Naive B cell (primary cell): Measurements from ENCODE around the gene FAM98A. TPM values are rescaled to one million over a fixed set of nuclear protein-coding genes. Genes with fewer than 3 reads are reported as not detected.

Experiments
- ATAC-seq, 2 donors: fragments of 150-1000 bp; cut with Tn5 transposase; 2 replicates each; pipeline ENCODE4 v1.10.0; 2021; ENCODE audit warnings: low read depth in 2 of 2, mild to moderate bottlenecking in 2 of 2, moderate library complexity in 2 of 2
- DNase-seq: peaks from one replicate; pipeline ENCODE4 v3.0.0; 2022
- H3K27ac Mint-ChIP-seq, 6 donors: one replicate each; pipeline ENCODE4 v1.8.0; 2020 to 2022; ENCODE audit warnings: mild to moderate bottlenecking in 6 of 6, mixed read lengths in 6 of 6, moderate library complexity in 5 of 6, inconsistent platforms in 2 of 6
- H3K27me3 Mint-ChIP-seq, 3 donors: one replicate each; pipeline ENCODE4 v1.8.0; 2021 to 2022; ENCODE audit warnings: mixed read lengths in 3 of 3, mild to moderate bottlenecking in 1 of 3
- H3K36me3 Mint-ChIP-seq, 2 donors: one replicate each; pipeline ENCODE4 v1.8.0; 2020 to 2022; ENCODE audit warnings: mixed read lengths in 2 of 2, inconsistent platforms in 1 of 2, mild to moderate bottlenecking in 1 of 2
- H3K4me1 Mint-ChIP-seq, 3 donors: one replicate each; pipeline ENCODE4 v1.8.0; 2020 to 2022; ENCODE audit warnings: mixed read lengths in 3 of 3, inconsistent platforms in 1 of 3, mild to moderate bottlenecking in 1 of 3, moderate library complexity in 1 of 3
- H3K4me3 Mint-ChIP-seq, 8 donors: one replicate each; pipeline ENCODE4 v1.8.0; 2020 to 2022; ENCODE audit warnings: mild to moderate bottlenecking in 8 of 8, mixed read lengths in 8 of 8, moderate library complexity in 8 of 8, inconsistent platforms in 2 of 8
- H3K9me3 Mint-ChIP-seq, 7 donors: one replicate each; pipeline ENCODE4 v1.8.0; 2020 to 2022; ENCODE audit warnings: mixed read lengths in 7 of 7, mild to moderate bottlenecking in 5 of 7, inconsistent platforms in 2 of 7, moderate library complexity in 1 of 7
- polyA plus RNA-seq, 6 donors: library from polyadenylated mRNA; unstranded; fragments of 300-500 nt; fragmentation: Illumina TruSeq; gene quantifications; one replicate each; pipeline ENCODE4 v1.2.3, GENCODE V29; 2021; ENCODE audit warnings: low read depth in 6 of 6

FAM98A gene
- 10 to 100 TPM in 5 of 6 donors, 1 to 10 TPM in 1; 8.4 to 33.2 (median 21.2) TPM for polyA plus RNA-seq

GRCh38 chr2:33599175-33599942 is at the start of gene FAM98A:
Gene FAM98A (minus strand): TSS chr2:33599299. CDS start chr2:33599221, 78 bp downstream.
- Mint-ChIP-seq H3K4me1 (peaks cover 13 to 49% (median 24%) of the 10 kb centered on the region in 3 donors), H3K36me3 (peaks cover 0 to 9% of the 10 kb centered on the region in 2 donors), H3K27ac (peak within 1 kb of the TSS; percentile 87 to 98 (median 96)), H3K9me3 (no peaks in the 10 kb centered on the region), H3K27me3 (no peaks in the 10 kb centered on the region), H3K4me3 (peak within 1 kb of the TSS; percentile 90 to 99 (median 98))
- ATAC-seq: peak; percentile 87 to 89
- peak; percentile 98 for DNase-seq

DNA sequence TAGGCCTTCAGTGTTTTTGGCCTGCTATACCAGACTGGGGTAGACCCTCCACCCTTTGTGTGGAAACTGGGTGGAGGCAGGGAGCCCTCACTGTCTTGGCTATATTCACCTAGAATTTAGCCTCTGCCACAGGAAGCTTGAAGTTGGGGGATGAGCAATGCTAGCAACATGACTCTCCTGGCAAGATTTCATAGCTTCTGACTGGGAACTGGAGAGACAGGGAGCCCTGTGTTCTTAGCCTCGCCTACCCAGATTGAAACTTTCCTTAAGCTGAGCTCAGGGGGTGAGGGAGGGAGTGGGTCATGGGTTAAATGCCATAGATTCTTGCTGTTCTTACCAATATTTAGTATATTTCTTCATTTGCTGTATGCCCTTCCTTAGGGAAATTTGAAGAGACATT is 46.8 kb upstream of the FAM98A start:
- ATAC-seq (no peak), DNase-seq (no peak)
- peaks cover 6 to 8% of the 10 kb centered on the region in 2 donors for H3K36me3 Mint-ChIP-seq
- H3K27ac Mint-ChIP-seq: no peak overlapping the region
- H3K4me3 Mint-ChIP-seq: no peak overlapping the region
- H3K27me3 Mint-ChIP-seq: peaks cover 0 to 31% (median 14%) of the 10 kb centered on the region in 3 donors
- no peaks in the 10 kb centered on the region for H3K4me1 Mint-ChIP-seq
- peaks cover 3 to 20% (median 14%) of the 10 kb centered on the region in 7 donors for H3K9me3 Mint-ChIP-seq

GRCh38 chr2:33644215-33644614 is 45.1 kb upstream of the FAM98A start:
- peaks cover 0 to 23% (median 10%) of the 10 kb centered on the region in 3 donors for H3K27me3 Mint-ChIP-seq
- H3K9me3 Mint-ChIP-seq: peaks cover 3 to 21% (median 14%) of the 10 kb centered on the region in 7 donors
- ATAC-seq (no peak), DNase-seq (no peak)
- H3K27ac Mint-ChIP-seq: no peak overlapping the region
- H3K4me3 Mint-ChIP-seq: no peak overlapping the region
- peaks cover 6 to 8% of the 10 kb centered on the region in 2 donors for H3K36me3 Mint-ChIP-seq
- H3K4me1 Mint-ChIP-seq: no peaks in the 10 kb centered on the region

DNA sequence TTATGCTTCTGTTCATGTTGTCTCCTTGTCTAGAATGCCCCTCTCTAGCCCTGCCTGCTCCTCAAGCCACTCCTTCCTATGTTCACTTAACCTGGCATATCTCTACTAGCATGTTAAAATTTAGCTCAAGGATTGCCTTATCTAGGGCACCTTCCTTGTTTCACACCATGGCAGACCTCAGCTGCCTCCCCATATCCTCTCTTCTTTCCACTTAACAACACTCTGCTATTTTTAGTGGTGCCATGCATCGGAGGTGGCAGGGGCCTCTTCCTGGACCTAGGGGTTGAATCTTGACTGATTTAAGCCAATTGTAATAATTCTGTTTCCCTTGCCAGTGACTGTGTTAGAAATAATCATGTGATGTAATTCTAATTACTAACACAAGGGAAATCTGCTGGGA is 36.9 kb upstream of the FAM98A start:
- Mint-ChIP-seq H3K9me3 (peaks cover 0 to 2% (median 0%) of the 10 kb centered on the region in 7 donors), H3K36me3 (no peaks in the 10 kb centered on the region), H3K4me1 (no peaks in the 10 kb centered on the region), H3K4me3 (no peak overlapping the region), H3K27me3 (peaks cover 0 to 7% (median 4%) of the 10 kb centered on the region in 3 donors), H3K27ac (no peak overlapping the region)
- ATAC-seq (no peak), DNase-seq (no peak)

DNA sequence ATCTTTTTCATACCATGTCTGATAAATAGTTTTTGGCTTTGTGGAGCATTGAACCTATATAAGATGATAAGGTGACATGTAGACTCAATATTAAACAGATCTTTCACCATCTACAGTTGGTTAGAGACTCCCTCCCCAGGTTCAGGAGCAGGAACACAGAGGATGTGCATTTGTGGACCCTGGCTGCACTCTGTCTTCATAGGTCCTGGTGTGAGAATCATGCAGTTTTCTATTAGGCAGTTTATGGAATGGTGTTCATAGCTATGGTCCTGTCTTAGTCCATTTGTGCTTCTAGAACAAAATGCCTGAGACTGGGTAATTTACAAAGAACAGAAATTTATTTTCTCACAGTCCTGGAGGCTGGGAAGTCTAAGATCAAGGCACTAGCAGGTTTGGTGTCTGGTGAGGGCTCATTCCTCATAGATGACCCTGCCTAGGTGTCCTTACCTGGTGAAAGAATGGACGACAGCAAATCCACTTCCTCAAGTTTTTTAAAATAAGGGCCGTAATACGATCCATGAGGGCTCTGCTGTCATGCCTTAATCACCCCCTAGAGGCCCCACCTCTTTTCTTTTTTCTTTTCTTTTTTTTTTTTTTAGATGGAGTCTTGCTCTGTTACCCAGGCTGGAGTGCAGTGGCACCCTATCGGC is 35.3 kb upstream of the FAM98A start:
- Mint-ChIP-seq H3K9me3 (no peaks in the 10 kb centered on the region), H3K36me3 (no peaks in the 10 kb centered on the region), H3K27ac (no peak overlapping the region), H3K4me3 (no peak overlapping the region), H3K27me3 (peaks cover 0 to 7% (median 0%) of the 10 kb centered on the region in 3 donors), H3K4me1 (no peaks in the 10 kb centered on the region)
- no peak for DNase-seq
- ATAC-seq: no peak

DNA sequence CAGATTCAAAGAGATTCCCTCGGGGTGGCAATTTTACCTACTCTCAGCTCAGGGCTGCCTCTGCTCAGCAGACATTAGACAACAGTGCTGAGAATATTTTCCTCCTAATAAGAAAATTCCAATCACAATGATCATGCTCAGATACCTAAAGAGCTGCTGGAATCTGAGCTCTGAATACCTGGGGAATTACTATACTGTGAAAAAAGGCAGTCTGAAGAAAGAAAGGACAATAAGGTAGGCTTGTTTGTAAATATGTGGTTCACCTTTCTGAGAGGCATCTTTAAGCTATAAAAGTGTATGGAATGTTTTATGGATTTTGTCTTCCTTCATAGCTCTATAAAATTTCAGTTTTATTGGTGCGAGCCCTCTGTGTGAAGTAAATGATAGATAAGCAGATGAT is 34.2 kb upstream of the FAM98A start:
- Mint-ChIP-seq H3K27me3 (peaks cover 0 to 7% (median 0%) of the 10 kb centered on the region in 3 donors), H3K36me3 (no peaks in the 10 kb centered on the region), H3K4me3 (no peak overlapping the region), H3K4me1 (no peaks in the 10 kb centered on the region), H3K27ac (no peak overlapping the region), H3K9me3 (no peaks in the 10 kb centered on the region)
- DNase-seq (no peak), ATAC-seq (no peak)

GRCh38 chr2:33632831-33633230 is 33.7 kb upstream of the FAM98A start:
- DNase-seq: no peak
- ATAC-seq: no peak
- Mint-ChIP-seq H3K4me1 (no peaks in the 10 kb centered on the region), H3K4me3 (no peak overlapping the region), H3K27me3 (peaks cover 0 to 7% (median 0%) of the 10 kb centered on the region in 3 donors), H3K9me3 (no peaks in the 10 kb centered on the region), H3K36me3 (no peaks in the 10 kb centered on the region), H3K27ac (peak overlapping the region in 1 of 6 donors; percentile 70)

DNA sequence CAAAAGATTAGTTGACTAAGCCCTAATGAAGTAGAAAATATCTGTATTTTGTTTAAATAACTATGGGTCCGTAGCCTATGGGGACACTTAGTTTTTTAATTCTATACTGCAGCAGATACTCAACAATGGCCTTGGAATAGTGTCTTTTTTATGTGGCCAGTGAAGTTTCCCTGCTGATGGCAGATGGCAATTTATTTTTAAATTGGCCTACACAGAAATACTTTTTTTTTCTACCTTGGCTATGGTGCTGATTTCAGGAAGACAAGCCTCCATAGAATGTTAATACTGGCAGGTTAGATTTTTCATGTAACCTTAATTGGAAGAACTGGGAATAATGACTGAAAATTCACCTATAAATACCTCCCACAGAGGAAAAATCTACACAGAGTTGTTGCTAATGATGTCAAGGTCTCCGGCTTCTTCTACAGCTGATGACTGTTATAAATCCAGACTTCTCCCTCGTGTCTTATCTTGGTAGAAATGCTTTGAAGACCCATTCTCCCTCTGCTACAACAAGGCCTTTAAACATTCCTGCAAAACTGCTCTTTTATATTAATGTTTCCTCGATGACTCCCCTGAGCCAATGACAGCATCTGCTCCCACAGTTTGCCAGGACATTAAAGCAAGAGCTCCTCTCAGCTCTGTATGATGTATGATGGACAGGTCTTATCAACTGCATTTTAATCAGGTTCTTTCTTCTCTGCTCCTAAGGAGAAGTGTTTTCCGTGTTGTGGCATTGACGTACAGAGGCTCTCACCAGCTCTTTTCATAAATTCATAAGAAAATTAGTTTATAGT is 29.1 kb upstream of the FAM98A start:
- H3K4me1 Mint-ChIP-seq: no peaks in the 10 kb centered on the region
- H3K27ac Mint-ChIP-seq: no peak overlapping the region
- no peak overlapping the region for H3K4me3 Mint-ChIP-seq
- no peaks in the 10 kb centered on the region for H3K9me3 Mint-ChIP-seq
- no peaks in the 10 kb centered on the region for H3K36me3 Mint-ChIP-seq
- DNase-seq: no peak
- H3K27me3 Mint-ChIP-seq: peaks cover 0 to 7% (median 0%) of the 10 kb centered on the region in 3 donors
- ATAC-seq: no peak

DNA sequence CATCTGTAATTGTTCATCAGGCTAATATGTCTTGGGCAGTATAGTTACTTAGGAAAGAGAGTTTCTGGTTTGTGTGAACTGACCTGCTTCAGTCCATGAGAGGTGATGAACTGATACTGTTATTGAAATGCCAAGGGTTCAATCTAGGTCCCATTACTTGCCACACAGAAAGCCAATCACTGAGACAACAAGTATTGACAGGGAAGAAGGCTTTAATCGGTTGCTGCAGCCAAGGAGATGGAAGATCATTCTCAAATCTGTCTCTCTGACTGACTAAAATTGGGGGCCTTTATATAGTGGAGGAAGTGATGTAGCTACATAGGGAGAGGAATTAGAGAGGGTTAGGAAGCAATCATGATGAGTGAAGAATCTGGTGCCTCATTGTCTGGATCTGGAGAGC is 19.9 kb upstream of the FAM98A start:
- Mint-ChIP-seq H3K4me3 (no peak overlapping the region), H3K27ac (no peak overlapping the region), H3K4me1 (no peaks in the 10 kb centered on the region), H3K27me3 (peaks cover 0 to 7% (median 0%) of the 10 kb centered on the region in 3 donors), H3K9me3 (peaks cover 13 to 55% (median 25%) of the 10 kb centered on the region in 7 donors), H3K36me3 (peaks cover 5 to 17% of the 10 kb centered on the region in 2 donors)
- ATAC-seq: no peak
- no peak for DNase-seq

- peaks cover 0 to 7% (median 0%) of the 10 kb centered on the region in 3 donors for H3K27me3 Mint-ChIP-seq
- no peak for DNase-seq
- no peak overlapping the region for H3K4me3 Mint-ChIP-seq
- peaks cover 13 to 55% (median 25%) of the 10 kb centered on the region in 7 donors for H3K9me3 Mint-ChIP-seq
- peaks cover 5 to 17% of the 10 kb centered on the region in 2 donors for H3K36me3 Mint-ChIP-seq
- H3K27ac Mint-ChIP-seq: no peak overlapping the region
- ATAC-seq: no peak
- no peaks in the 10 kb centered on the region for H3K4me1 Mint-ChIP-seq
These were observed 18.9 kb upstream of the FAM98A start for GRCh38 chr2:33617989-33618388.

GRCh38 chr2:33617401-33617800 is 18.3 kb upstream of the FAM98A start:
- Mint-ChIP-seq H3K4me3 (no peak overlapping the region), H3K9me3 (peaks cover 13 to 55% (median 25%) of the 10 kb centered on the region in 7 donors), H3K4me1 (no peaks in the 10 kb centered on the region), H3K27me3 (peaks cover 0 to 7% (median 0%) of the 10 kb centered on the region in 3 donors), H3K36me3 (peaks cover 5 to 17% of the 10 kb centered on the region in 2 donors), H3K27ac (no peak overlapping the region)
- ATAC-seq (no peak), DNase-seq (no peak)

DNA sequence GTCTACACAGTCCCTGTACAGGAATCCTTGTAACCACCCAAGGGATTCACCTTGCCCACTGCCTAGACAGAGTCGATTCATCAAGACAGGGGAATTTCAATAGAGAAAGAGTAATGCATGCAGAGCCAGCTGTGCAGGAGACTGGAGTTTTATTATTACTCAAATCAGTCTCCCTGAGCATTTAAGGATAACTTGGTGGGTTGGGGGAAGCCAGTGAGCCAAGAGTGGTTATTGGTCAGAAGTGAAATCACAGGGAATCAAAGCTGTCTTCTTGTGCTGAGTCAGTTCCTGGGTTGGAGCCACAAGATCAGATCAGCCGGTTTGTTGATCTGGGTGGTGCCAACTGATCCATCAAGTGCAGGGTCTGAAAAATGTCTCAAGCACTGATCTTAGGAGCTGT is 17.8 kb upstream of the FAM98A start:
- DNase-seq: no peak
- Mint-ChIP-seq H3K9me3 (peaks cover 13 to 55% (median 25%) of the 10 kb centered on the region in 7 donors), H3K36me3 (peaks cover 5 to 17% of the 10 kb centered on the region in 2 donors)

DNA sequence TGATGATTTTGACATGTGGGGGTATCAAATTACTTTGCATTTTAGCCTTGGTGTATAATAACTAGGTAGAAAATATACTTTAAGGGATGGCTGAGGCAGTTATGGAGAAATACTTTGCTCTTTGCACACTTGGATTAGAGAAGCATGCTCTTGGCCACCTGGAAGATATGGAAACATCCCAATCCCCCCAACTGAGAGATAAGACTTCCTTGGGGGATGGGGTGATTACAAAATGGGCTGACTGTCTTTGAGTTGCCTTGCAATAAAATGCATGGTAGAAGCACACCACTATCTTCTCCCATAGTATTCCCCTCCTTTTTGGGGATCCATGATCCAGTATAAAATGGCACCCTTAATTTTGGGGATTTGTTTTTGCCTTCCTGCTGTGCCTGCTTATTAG is 15.1 kb upstream of the FAM98A start:
- H3K4me3 Mint-ChIP-seq: no peak overlapping the region
- H3K9me3 Mint-ChIP-seq: peaks cover 11 to 41% (median 19%) of the 10 kb centered on the region in 7 donors
- no peaks in the 10 kb centered on the region for H3K4me1 Mint-ChIP-seq
- no peak overlapping the region for H3K27ac Mint-ChIP-seq
- H3K36me3 Mint-ChIP-seq: peaks cover 3 to 14% of the 10 kb centered on the region in 2 donors
- no peak for ATAC-seq
- DNase-seq: no peak
- no peaks in the 10 kb centered on the region for H3K27me3 Mint-ChIP-seq

More for the DNA sequence above, 17.8 kb upstream of the FAM98A start:
- H3K27me3 Mint-ChIP-seq: peaks cover 0 to 7% (median 0%) of the 10 kb centered on the region in 3 donors
- H3K4me3 Mint-ChIP-seq: no peak overlapping the region
- no peak overlapping the region for H3K27ac Mint-ChIP-seq
- no peak for ATAC-seq
- H3K4me1 Mint-ChIP-seq: no peaks in the 10 kb centered on the region
